ENCODE measurements around the gene CARD10.

CARD10 gene

GRCh38 chr22:37462436-37462835, 56.8 kb downstream of the CARD10 start:
- no peak for DNase-seq (ENCODE audit: low read depth)

GRCh38 chr22:37461961-37462360, 57.3 kb downstream of the CARD10 start:
- no peak for DNase-seq (ENCODE audit: low read depth)

DNA sequence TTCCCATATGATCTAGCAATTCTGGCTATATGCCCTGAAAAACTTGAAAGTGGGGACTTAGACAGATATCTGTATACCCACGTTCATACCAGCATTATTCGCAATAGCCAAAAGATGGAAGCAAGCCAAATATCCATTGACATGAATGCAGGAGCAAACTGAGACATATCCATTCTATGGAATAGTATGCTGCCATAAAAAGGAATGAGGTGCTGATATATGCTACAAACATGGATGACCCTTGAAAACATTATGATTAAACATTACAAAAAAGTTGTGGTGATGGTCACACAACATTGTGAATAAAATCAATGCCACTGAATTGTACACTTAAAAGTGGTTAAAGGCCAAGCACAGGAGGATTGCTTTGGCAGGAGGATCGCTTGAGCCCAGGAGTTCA, 58.5 kb downstream of the CARD10 start:
- DNase-seq (ENCODE audit: low read depth) = no peak

GRCh38 chr22:37459206-37459605, 60.0 kb downstream of the CARD10 start:
- DNase-seq (ENCODE audit: low read depth) = no peak

DNA sequence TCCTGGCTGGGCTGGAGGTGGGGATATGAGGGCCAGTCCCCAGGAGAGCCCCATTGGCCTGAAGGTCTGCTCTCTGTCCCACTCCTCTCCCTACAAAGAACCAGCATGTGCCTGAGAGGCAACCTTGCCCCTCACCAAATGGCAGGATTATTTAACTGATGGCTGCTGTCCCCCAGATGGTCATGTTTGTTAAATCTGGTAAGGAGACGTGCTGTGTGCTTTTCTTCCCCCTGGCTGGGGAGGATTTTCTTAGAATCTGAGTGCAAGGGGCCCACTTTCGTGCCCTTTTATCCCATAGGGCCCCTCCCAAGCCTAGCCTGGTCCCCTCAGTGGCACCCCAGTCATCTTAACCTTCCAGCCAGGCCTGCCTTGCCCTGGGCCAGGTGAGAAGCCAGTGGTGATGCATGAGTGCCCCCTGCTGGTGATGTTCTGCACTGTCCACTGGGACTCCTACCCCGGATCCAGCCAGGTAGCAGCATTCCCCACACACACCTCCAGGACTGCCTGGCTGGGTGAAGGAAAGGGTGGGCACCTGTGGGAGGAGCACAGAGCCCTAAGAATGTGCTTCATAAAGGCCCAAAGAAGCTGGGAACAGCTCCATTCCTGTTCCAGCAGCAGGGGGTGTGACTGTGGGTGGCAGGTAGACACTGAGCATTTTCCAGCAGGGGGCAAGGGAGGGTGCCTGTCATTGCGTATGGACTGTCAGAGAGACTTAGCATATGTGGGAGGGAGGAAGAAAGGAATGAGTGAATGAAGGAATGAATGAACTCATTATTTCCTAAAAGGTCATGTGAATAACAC, 61.9 kb downstream of the CARD10 start:
- peak; percentile 78 for DNase-seq (ENCODE audit: low read depth)

- DNase-seq (ENCODE audit: low read depth) = no peak
Measured at GRCh38 chr22:37456346-37456745, 62.9 kb downstream of the CARD10 start.

DNA sequence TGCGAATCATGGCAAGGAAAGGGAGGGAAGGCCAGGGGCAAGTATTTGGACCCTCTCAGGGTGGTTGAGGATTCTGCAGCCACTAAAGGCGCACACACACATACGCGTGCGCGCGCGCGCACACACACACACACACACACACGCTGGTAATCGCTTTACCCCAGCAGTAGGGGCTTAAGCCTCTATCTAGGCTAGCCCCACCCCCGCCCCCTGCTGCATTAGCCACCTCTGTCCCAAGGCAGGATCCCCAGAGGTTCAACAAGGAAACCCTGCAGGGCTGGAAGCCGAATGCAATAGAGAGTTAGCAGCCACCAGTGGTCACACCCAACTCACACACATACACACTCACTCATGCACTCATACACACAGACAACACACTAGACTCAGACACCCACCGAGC, 63.3 kb downstream of the CARD10 start:
- DNase-seq (ENCODE audit: low read depth) = no peak

DNA sequence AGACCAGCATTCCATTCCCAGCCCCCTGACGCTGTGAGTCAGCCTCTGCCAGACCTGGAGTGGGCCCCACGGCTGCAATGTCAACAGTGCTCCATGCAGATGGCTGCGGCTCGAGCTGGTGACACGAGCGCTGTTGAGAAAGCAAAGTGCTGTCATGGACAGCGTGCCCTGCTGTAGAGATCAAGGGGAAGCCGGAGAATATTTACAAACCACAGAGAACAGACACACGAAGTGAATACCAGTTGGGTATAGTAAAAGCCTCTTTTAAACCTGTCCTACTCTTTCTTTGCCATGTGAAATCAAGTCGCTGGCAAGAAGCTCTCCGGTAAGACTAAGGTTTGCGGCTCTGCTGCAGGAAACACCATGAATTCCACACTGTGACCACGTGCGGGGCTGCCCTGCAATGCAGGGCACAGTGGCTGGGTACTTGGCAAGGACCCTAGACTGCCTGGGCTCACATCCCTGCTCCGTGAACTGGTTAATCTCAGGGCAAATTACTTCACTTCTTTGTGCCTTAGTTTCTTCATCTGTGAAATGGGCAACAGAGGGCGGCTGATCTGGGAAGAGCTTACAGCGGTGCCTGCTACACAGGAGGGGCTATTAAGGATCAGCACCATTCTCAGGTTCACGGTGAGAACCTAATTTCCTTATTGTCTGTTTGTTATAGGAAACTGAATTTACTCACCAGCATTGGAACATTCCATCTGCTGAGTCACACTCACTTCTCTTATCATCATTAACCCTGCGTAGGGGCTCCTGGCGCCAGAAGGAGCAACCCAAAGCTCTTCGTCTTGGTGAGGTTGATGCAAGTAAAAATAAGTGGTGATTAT, 64.1 kb downstream of the CARD10 start:
- no peak for DNase-seq (ENCODE audit: low read depth)

GRCh38 chr22:37453696-37454095, 65.5 kb downstream of the CARD10 start:
- DNase-seq (ENCODE audit: low read depth) = no peak

- DNase-seq (ENCODE audit: low read depth) = no peak
Measured at GRCh38 chr22:37451218-37451617, 68.0 kb downstream of the CARD10 start.

DNA sequence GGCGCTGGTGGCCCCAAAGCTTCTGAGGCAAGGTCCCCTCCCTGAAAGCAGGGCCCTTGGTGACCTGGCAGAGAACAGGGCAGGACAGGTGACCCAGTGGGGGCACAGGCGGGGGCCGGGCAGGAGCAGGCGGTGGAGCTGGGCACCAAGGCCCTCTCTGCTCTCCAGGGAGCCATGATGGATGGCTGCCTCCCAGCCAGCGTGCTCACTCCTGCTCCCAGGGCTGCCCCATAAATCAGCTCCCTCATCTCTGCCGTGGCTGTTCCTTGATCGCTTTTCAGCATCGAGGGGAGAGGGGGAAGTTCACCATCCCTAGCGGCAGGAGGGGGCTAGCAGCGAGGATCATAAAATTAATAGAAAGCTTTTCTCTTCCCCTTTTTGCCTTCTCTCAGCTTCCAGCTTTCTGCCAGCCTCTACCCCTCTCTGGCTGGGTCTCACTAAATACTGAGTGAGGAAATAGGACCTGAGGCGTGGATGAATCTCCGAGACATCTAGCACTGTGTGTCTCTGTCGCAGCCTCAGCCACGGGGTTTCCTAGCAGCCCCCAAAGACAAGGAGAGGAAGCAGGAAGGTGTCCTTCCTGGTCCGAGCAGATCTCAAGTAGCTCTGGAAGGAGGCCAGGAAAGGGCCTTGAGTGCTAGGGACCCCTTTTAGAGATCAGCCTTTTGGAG, 69.7 kb downstream of the CARD10 start:
- no peak for DNase-seq (ENCODE audit: low read depth)

- no peak for DNase-seq (ENCODE audit: low read depth)
Measured at GRCh38 chr22:37448516-37449127, 70.6 kb downstream of the CARD10 start.

GRCh38 chr22:37445501-37445900, 73.7 kb downstream of the CARD10 start:
- no peak for DNase-seq (ENCODE audit: low read depth)

DNA sequence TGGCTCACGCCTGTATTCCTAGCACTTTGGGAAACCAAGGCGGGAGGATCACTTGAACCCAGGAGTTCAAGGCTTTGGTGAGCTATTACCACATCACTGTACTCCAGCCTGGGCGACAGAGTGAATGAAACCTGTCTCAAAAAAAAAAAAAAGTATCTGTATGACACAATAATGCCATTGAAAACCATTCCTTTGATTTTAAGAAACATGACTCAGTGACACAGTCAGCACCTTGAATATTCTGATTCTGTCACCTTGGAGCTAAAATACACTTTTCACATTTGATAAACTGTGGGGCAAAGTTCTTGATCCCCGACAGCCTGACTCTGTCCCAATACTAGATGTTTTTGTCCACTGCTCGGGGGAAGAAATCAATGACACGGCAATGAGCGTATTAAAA, 75.2 kb downstream of the CARD10 start:
- DNase-seq (ENCODE audit: low read depth) = no peak

GRCh38 chr22:37443086-37443485, 76.1 kb downstream of the CARD10 start:
- DNase-seq (ENCODE audit: low read depth) = no peak

- DNase-seq (ENCODE audit: low read depth) = no peak
Measured at GRCh38 chr22:37442537-37442936, 76.7 kb downstream of the CARD10 start.

GRCh38 chr22:37442135-37442534, 77.1 kb downstream of the CARD10 start:
- no peak for DNase-seq (ENCODE audit: low read depth)

GRCh38 chr22:37440875-37441274, 78.3 kb downstream of the CARD10 start:
- no peak for DNase-seq (ENCODE audit: low read depth)

Data from stimulated activated CD8-positive, alpha-beta memory T cell treated with anti-CD3 and anti-CD28 coated beads, Interleukin-15, amount 100 ng/mL, for 1 hour (primary cell).